Measurements from ENCODE around the gene ATXN1. TPM values are rescaled to one million over a fixed set of nuclear protein-coding genes. Genes with fewer than 3 reads are reported as not detected.

The ATXN1 gene
- total and polyA plus RNA-seq, 2 of the 13 experiments (the other 11 are each of a cell fraction or from before 2014, with no cell fraction given), result 20.7 to 39.5 TPM

- no peaks in the 10 kb centered on the region for H4K20me1 ChIP-seq (ENCODE audit: insufficient read depth, low read length)
- H3K4me2 ChIP-seq (ENCODE audit: low read depth, low read length), result no peak overlapping the region
- no peaks in the 10 kb centered on the region for H3K9me3 ChIP-seq (ENCODE audit: low read length)
- H2AFZ ChIP-seq (ENCODE audit: low read length), result no peak overlapping the region
- no peak overlapping the region for H3K4me3 ChIP-seq (replicated peaks in 1 of 3; ENCODE audit: insufficient read depth in 1 of 3, low read depth in 2 of 3, low read length in 3 of 3)
- no peaks in the 10 kb centered on the region for H3K79me2 ChIP-seq (ENCODE audit: insufficient read depth, low read length)
- no TSS peak for BruUV-seq (replicated peaks)
- intact Hi-C loops (cut with micrococcal nuclease; ENCODE audit: unreplicated experiment), result no loop called here
- H3K27ac ChIP-seq (ENCODE audit: extremely low read length, insufficient read depth, low read length), result no peak overlapping the region
- no peak for TF ChIP-seq MAX (IDR thresholded peaks at IDR 0.05)
- TF ChIP-seq JARID2 (CRISPR knock-in tag; IDR thresholded peaks at IDR 0.05; ENCODE audit: insufficient replicate concordance), result no peak
- no peak for TF ChIP-seq XBP1 (CRISPR knock-in tag; IDR thresholded peaks at IDR 0.05)
- TF ChIP-seq ZNF441 (CRISPR knock-in tag; IDR thresholded peaks at IDR 0.05; ENCODE audit: borderline replicate concordance), result no peak
- no peak for TF ChIP-seq CENPBD1 (CRISPR knock-in tag; IDR thresholded peaks at IDR 0.05; ENCODE audit: borderline replicate concordance, low read depth)
- no peak for TF ChIP-seq ZNF331 (CRISPR knock-in tag; IDR thresholded peaks at IDR 0.05)
- TF ChIP-seq FOSL2 (CRISPR knock-in tag; IDR thresholded peaks at IDR 0.05), result no peak
- no peak for TF ChIP-seq FOXC1 (CRISPR knock-in tag; IDR thresholded peaks at IDR 0.05; ENCODE audit: borderline replicate concordance)
- no peak for TF ChIP-seq IRX3 (CRISPR knock-in tag; IDR thresholded peaks at IDR 0.05; ENCODE audit: borderline replicate concordance, low read depth)
- TF ChIP-seq TBL1XR1 (IDR thresholded peaks at IDR 0.05; ENCODE audit: borderline replicate concordance, low read length, partially characterized antibody), result no peak
- no peak for TF ChIP-seq SMAD1 (CRISPR knock-in tag; IDR thresholded peaks at IDR 0.05; ENCODE audit: borderline replicate concordance, low read depth)
- no peak for TF ChIP-seq ZBTB21 (CRISPR knock-in tag; IDR thresholded peaks at IDR 0.05)
- no peak for TF ChIP-seq SIX1 (CRISPR knock-in tag; IDR thresholded peaks at IDR 0.05; ENCODE audit: borderline replicate concordance)
- no peak for TF ChIP-seq HNF1A (IDR thresholded peaks at IDR 0.05; ENCODE audit: low read depth)
- no peak for TF ChIP-seq HNF1A (CRISPR knock-in tag; IDR thresholded peaks at IDR 0.05; ENCODE audit: borderline replicate concordance)
- no peak for TF ChIP-seq HNF4A (CRISPR knock-in tag; IDR thresholded peaks at IDR 0.05)
- TF ChIP-seq CCDC6 (CRISPR knock-in tag; IDR thresholded peaks at IDR 0.05), result no peak
- WGBS (ENCODE audit: low lambda C conversion rate), result 100% methylated on average over 2 of the region's 2 CpGs
- in situ Hi-C loops (cut with HindIII; ENCODE audit: extremely low pct_ligation_motif_present, low pct_unique_long_range_greater_than_20kb), result no loop called here
- CTCF ChIA-PET (ENCODE audit: low intra/inter-chr PET ratio, low total read pairs), result no interaction called here
- ATAC-seq, result no peak
- FAIRE-seq, result no peak
- H3K9ac ChIP-seq (ENCODE audit: insufficient read depth, low read depth, low read length), result no peak overlapping the region
- H3K27me3 ChIP-seq (ENCODE audit: control insufficient read depth in 1 of 2, insufficient read depth in 2 of 2, low read length in 2 of 2), result no peaks in the 10 kb centered on the region
- H3K4me1 ChIP-seq (ENCODE audit: insufficient read depth, low read length), result peaks cover 21% of the 10 kb centered on the region
- POLR2A ChIA-PET, result no interaction called here
- no peak for DNase-seq (ENCODE audit: low spot score)
- H3K36me3 ChIP-seq (replicated peaks in 1 of 2; ENCODE audit: control insufficient read depth in 1 of 2, insufficient read depth in 2 of 2, low read length in 2 of 2), result peaks cover 4 to 11% of the 10 kb centered on the region in 2 experiments
Measured at GRCh38 chr6:16488813-16489212, 272.4 kb downstream of the ATXN1 start.
